Gastrocnemius medialis (tissue), 4 donors: ENCODE results near the gene H2AZ1.

Source experiments
- CTCF ChIP-seq, 5 experiments: fragments of 450-650 bp in 3 of 5; fragments of 200-600 bp in 2 of 5; sonication (generic) in 2 of 5; IDR thresholded peaks in 4 of 5; conservative IDR thresholded peaks in 1 of 5; 1 replicate in 4 of 5; 2 replicates in 1 of 5; pipeline ENCODE4 v1.5.1; 2016 to 2019; ENCODE audit warnings: antibody characterized with exemption in 5 of 5, mild to moderate bottlenecking in 3 of 5, moderate library complexity in 3 of 5
- POLR2A ChIP-seq, 2 donors: fragments of 450-650 bp; IDR thresholded peaks; one replicate each; pipeline ENCODE4 v1.6.1; 2017; ENCODE audit warnings: antibody characterized with exemption in 2 of 2, mild to moderate bottlenecking in 2 of 2, moderate library complexity in 2 of 2

- TF ChIP-seq CTCF (IDR thresholded peaks at IDR 0.05 in 4 of 5, conservative IDR thresholded peaks at IDR 0.05 in 1 of 5) (no peak), POLR2A (IDR thresholded peaks at IDR 0.05) (no peak)
Observed at GRCh38 chr4:99950913-99951254, 809 bp upstream of the H2AZ1 start.
